Stomach (tissue), 9 donors: ENCODE measurements around the gene JAKMIP1. TPM values are rescaled to one million over a fixed set of nuclear protein-coding genes. Genes with fewer than 3 reads are reported as not detected.
A peak's percentile ranks its signal among the peaks of the same experiment; 100 is the strongest.

Source experiments
- DNase-seq, 2 donors: peaks; one replicate each; pipeline versions ENCODE4 v3.0.0 to v3.0.0-alpha.2; 2013 to 2019
- H3K27ac ChIP-seq, 5 donors: fragments of 200-600 bp in 4 of 5; sonication (generic) in 4 of 5; one replicate each; pipeline ENCODE4 v1.5.1; 2013 to 2019; ENCODE audit warnings: mild to moderate bottlenecking in 1 of 5, moderate library complexity in 1 of 5
- H3K27me3 ChIP-seq, 3 donors: fragments of 200-600 bp; sonication (generic); one replicate each; pipeline ENCODE4 v1.5.1; 2017 to 2019; ENCODE audit warnings: mixed run types in 1 of 3
- H3K36me3 ChIP-seq, 4 donors: fragments of 200-600 bp; sonication (generic); 1 replicate in 3 of 4; 2 replicates in 1 of 4; pipeline ENCODE4 v1.5.1; 2016 to 2019
- H3K4me1 ChIP-seq, 4 donors: fragments of 200-600 bp; sonication (generic); one replicate each; pipeline ENCODE4 v1.5.1; 2016 to 2019
- H3K4me3 ChIP-seq, 4 donors: fragments of 200-600 bp; sonication (generic) in 3 of 4; one replicate each; pipeline ENCODE4 v1.5.1; 2016 to 2019; ENCODE audit warnings: mild to moderate bottlenecking in 1 of 4
- H3K9me3 ChIP-seq, 4 donors: fragments of 200-600 bp; sonication (generic); one replicate each; pipeline ENCODE4 v1.5.1; 2016 to 2019
- EP300 ChIP-seq: sonication (generic); formaldehyde crosslinking; IDR thresholded peaks from one replicate; pipeline ENCODE4 v1.6.1; 2017; ENCODE audit warnings: antibody characterized with exemption
- POLR2A ChIP-seq, 4 donors: fragments of 450-650 bp; IDR thresholded peaks; one replicate each; pipeline ENCODE4 v1.6.1; 2016; ENCODE audit warnings: antibody characterized with exemption in 4 of 4, control low read depth in 2 of 4, mild to moderate bottlenecking in 1 of 4, moderate library complexity in 1 of 4
- POLR2AphosphoS5 ChIP-seq, 3 donors: sonication (generic); formaldehyde crosslinking; IDR thresholded peaks; one replicate each; pipeline ENCODE4 v1.6.1; 2016; ENCODE audit warnings: antibody characterized with exemption in 3 of 3
- WGBS, 5 donors: extraction: QIAGEN DNeasy Blood & Tissue Kit in 3 of 5; methylation state at CpG; one replicate each; pipeline versions ENCODE4 v1.1.5 to v1.1.7; 2013 to 2018; 5-methylcytosine and 5-hydroxymethylcytosine counted together
- intact Hi-C: fragments of 100-400 bp; cut with DNase I; formaldehyde crosslinking; loops from one replicate; pipeline ENCODE4 v1.15.1; 2023; ENCODE audit warnings: low total_unique reads
- polyA plus RNA-seq, 3 donors: library from polyadenylated mRNA; stranded (reverse); fragments of 200-250 nt; gene quantifications; one replicate each; pipeline ENCODE4 v1.2.3, GENCODE V29; 2013
- total RNA-seq, 5 donors: library from RNA; depleted of rRNA; stranded (reverse); fragments of >200 nt; gene quantifications; one replicate each; pipeline versions ENCODE4 v1.1.0 to v1.2.3, GENCODE V29; 2014 to 2016
- TF ChIP-seq, protein P1 (sequence below), 7 experiments: fragments of 450-650 bp in 4 of 7; fragments of 200-600 bp in 3 of 7; sonication (generic) in 3 of 7; IDR thresholded peaks; one replicate each; pipeline ENCODE4 v1.5.1; 2016 to 2019; ENCODE audit warnings: antibody characterized with exemption in 7 of 7, control low read depth in 2 of 7, mild to moderate bottlenecking in 1 of 7
- donor health status: healthy with polysubstance abuse.
- donor health status: Bipolar disorder and iron deficiency.
- donor health status: healthy.

The JAKMIP1 gene
- total and polyA plus RNA-seq, 8 donors: 0.18 to 10.3 (median 0.54) TPM; not detected in 2

DNA sequence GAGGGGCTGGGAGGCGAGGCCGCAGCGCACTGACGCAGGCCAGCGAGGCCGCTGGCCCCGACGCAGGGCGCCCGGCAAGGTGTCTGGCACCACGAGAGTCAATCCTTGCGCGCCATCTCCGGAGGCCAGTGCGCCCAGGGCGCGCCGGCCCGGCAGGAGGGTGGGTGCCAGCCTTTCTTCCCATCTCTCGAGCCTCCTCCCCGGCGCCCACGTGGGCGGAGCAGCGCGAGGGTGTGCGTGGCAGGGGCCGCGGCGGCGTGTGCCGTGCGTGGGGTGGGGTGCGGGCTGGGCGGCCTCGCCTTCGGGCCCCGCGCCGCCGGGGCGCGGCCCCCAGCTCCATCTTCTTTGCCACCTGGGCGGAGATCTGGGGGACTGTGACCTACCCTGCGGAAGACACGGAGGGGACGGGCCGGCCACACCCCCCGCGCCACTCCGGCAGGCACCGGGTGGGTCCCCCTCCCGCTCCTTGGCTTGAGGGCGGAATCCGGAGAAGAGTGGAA lies 877 bp downstream of the JAKMIP1 start:
- Histone ChIP-seq H3K27me3 (peaks cover 10 to 77% (median 48%) of the 10 kb centered on the region in 3 donors), H3K4me1 (peaks cover 22 to 29% (median 27%) of the 10 kb centered on the region in 4 donors), H3K9me3 (peaks cover 0 to 9% (median 8%) of the 10 kb centered on the region in 4 donors), H3K27ac (peak overlapping the region in 1 of 5 donors; percentile 47), H3K4me3 (peak overlapping the region; percentile 50 to 78 (median 61)), H3K36me3 (no peaks in the 10 kb centered on the region)
- 0 to 4% (median 4%) methylated on average over 8 to 55 of the region's 55 CpGs for WGBS, 5 donors
- DNase-seq: no peak
- TF ChIP-seq POLR2A (IDR thresholded peaks at IDR 0.05): no peak
- no peak for TF ChIP-seq EP300
- no peak for TF ChIP-seq POLR2AphosphoS5 (IDR thresholded peaks at IDR 0.05)
- TF ChIP-seq, protein P1, sequence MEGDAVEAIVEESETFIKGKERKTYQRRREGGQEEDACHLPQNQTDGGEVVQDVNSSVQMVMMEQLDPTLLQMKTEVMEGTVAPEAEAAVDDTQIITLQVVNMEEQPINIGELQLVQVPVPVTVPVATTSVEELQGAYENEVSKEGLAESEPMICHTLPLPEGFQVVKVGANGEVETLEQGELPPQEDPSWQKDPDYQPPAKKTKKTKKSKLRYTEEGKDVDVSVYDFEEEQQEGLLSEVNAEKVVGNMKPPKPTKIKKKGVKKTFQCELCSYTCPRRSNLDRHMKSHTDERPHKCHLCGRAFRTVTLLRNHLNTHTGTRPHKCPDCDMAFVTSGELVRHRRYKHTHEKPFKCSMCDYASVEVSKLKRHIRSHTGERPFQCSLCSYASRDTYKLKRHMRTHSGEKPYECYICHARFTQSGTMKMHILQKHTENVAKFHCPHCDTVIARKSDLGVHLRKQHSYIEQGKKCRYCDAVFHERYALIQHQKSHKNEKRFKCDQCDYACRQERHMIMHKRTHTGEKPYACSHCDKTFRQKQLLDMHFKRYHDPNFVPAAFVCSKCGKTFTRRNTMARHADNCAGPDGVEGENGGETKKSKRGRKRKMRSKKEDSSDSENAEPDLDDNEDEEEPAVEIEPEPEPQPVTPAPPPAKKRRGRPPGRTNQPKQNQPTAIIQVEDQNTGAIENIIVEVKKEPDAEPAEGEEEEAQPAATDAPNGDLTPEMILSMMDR (IDR thresholded peaks at IDR 0.05): no peak
- intact Hi-C loops: no loop called here

DNA sequence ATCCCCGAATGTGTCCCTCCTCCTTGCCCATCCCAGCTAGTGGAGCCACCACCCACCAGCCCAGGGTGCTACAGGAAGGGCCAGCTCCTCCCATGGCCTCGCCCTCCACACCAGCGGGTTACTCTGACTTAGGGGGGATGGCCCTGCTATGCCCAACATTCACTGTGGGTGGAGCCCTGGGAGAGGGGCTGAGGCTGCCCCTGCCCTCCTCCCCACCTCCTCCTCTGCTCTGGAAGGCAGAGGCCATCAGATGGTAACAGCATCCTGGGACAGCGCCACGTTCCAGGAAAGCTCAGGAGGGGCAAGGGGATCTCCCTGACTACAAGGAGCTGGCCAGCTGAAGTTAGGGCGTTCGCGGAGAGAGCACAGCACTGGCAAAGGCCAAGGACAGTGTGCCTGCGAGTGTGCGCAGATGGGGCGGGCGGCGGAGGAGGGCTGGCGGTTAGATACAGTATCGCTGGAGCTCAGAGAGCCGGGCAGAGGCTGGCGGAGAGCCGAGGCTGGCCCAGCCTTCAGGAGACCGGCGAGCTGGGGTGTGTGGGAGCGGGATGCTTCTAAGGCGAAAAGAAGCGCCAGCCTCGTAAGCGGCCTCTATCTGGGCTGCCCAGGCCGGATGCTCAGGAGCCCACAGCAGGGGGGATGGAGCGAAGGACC lies 1.5 kb downstream of the JAKMIP1 start:
- H3K36me3 ChIP-seq: no peaks in the 10 kb centered on the region
- peaks cover 22 to 29% (median 27%) of the 10 kb centered on the region in 4 donors for H3K4me1 ChIP-seq
- peak in 1 of 2 donors; percentile 28 for DNase-seq
- TF ChIP-seq EP300 (no peak), POLR2AphosphoS5 (IDR thresholded peaks at IDR 0.05) (no peak), POLR2A (IDR thresholded peaks at IDR 0.05) (no peak)
- TF ChIP-seq, protein P1 (IDR thresholded peaks at IDR 0.05): no peak
- H3K27me3 ChIP-seq: peaks cover 10 to 79% (median 48%) of the 10 kb centered on the region in 3 donors
- 0 to 4% (median 3%) methylated on average over 3 to 27 of the region's 27 CpGs for WGBS, 5 donors
- intact Hi-C loops: no loop called here
- peak overlapping the region; percentile 50 to 78 (median 61) for H3K4me3 ChIP-seq
- H3K27ac ChIP-seq: peak overlapping the region in 1 of 5 donors; percentile 47
- peaks cover 0 to 9% (median 8%) of the 10 kb centered on the region in 4 donors for H3K9me3 ChIP-seq

DNA sequence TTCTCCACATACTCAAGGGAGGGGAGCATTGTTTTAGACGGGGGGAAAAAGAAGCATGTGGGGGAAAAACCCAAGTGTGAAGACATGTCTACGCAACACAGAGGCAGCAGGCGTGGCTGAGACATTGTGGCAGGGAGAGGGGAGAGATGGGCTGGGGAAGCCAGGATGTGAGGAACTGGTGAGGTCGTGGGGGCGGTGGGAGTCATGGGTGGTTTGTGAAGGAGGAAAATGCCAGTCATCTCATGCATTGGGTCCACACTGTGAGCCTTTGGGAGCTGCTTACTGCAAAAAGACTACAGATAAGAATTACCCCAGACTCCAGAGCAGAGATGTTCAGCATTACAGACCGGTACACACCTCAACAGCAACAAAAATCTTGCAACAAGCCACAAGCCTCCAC lies 2.1 kb downstream of the JAKMIP1 start:
- H3K36me3 ChIP-seq: no peaks in the 10 kb centered on the region
- DNase-seq: no peak
- TF ChIP-seq EP300 (no peak), POLR2AphosphoS5 (IDR thresholded peaks at IDR 0.05) (no peak), POLR2A (IDR thresholded peaks at IDR 0.05) (no peak)
- TF ChIP-seq, protein P1 (IDR thresholded peaks at IDR 0.05): no peak
- H3K27ac ChIP-seq: peak overlapping the region in 1 of 5 donors; percentile 47
- peaks cover 0 to 9% (median 8%) of the 10 kb centered on the region in 4 donors for H3K9me3 ChIP-seq
- intact Hi-C loops: no loop called here
- peaks cover 22 to 29% (median 27%) of the 10 kb centered on the region in 4 donors for H3K4me1 ChIP-seq
- WGBS, 5 donors: 47 to 55% (median 51%) methylated on average over 6 of the region's 6 CpGs
- H3K27me3 ChIP-seq: peaks cover 10 to 86% (median 48%) of the 10 kb centered on the region in 3 donors
- H3K4me3 ChIP-seq: peak overlapping the region in 1 of 4 donors; percentile 66

DNA sequence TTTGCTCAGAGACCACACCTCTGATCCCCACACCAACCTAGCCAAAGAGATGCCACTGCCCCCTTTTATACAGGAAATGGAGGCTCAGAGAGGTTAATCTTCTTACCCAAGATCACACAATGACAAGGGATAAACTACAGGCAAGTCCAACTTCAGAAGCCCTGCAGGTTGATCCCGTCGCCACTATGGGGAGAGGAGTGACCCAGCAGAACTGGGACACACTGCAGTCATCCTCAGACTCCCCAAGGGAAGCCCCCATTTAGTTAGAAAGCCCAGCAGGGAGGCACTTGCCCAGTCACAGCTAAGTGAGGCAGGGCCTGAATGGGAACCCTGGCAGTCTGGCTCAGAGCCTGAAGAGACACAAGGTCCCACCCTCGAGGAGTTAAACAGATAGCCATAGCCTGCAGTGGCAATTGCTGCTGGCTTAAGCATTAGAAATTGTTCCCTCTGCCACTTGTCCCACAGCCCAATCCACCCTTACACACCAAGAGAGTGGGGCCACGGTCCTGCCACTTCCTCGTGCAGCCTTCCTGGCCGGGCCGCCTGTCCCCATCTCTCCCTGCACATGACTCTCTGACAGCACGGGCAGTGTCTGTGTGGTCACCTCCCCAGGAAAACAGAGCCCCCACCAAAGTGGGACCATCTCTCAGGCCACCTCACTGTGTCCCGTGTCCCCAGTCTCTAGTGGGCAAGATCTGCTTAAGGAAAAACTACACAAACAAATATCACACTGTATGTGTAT lies 2.7 kb downstream of the JAKMIP1 start:
- no peak for DNase-seq
- Histone ChIP-seq H3K9me3 (peaks cover 0 to 9% (median 8%) of the 10 kb centered on the region in 4 donors), H3K4me3 (no peak overlapping the region), H3K4me1 (peaks cover 22 to 29% (median 27%) of the 10 kb centered on the region in 4 donors), H3K27me3 (peaks cover 10 to 92% (median 48%) of the 10 kb centered on the region in 3 donors), H3K27ac (no peak overlapping the region), H3K36me3 (no peaks in the 10 kb centered on the region)
- WGBS, 5 donors: 49 to 68% (median 66%) methylated on average over 8 to 9 of the region's 9 CpGs
- TF ChIP-seq POLR2A (IDR thresholded peaks at IDR 0.05) (no peak), EP300 (no peak), POLR2AphosphoS5 (IDR thresholded peaks at IDR 0.05) (no peak)
- TF ChIP-seq, protein P1 (IDR thresholded peaks at IDR 0.05): no peak
- intact Hi-C loops: no loop called here
